DOHH2 (cell line): ENCODE results near the gene PCYT1A.
"Not testable (repeated sequence)": the region's sequence is repeated elsewhere in the genome, so short reads cannot be mapped to it uniquely, and the experiment has no call there.

Experiments
- H3F3A ChIP-seq: fragments of 200-600 bp; sonication (generic), shearing (Covaris generic); 2 replicates; pipeline ENCODE4 v1.6.0; 2016; ENCODE audit warnings: antibody characterized with exemption, mild to moderate bottlenecking; ENCODE audit not compliant: control insufficient read depth, insufficient read depth
- H3K27ac ChIP-seq: fragments of 200-600 bp; sonication (generic); 2 replicates; pipeline ENCODE4 v1.5.1; 2014; ENCODE audit warnings: low read depth, mild to moderate bottlenecking, low read length, moderate library complexity
- H3K27me3 ChIP-seq: fragments of 200-600 bp; sonication (generic); 2 replicates; pipeline ENCODE4 v1.6.1; 2014; ENCODE audit warnings: mild to moderate bottlenecking, low read length, mixed read lengths; ENCODE audit not compliant: control insufficient read depth
- H3K36me3 ChIP-seq: fragments of 200-600 bp; sonication (generic); 2 replicates; pipeline ENCODE4 v1.6.1; 2014; ENCODE audit warnings: mild to moderate bottlenecking, low read length, moderate library complexity, mixed read lengths; ENCODE audit not compliant: control insufficient read depth
- H3K4me1 ChIP-seq: fragments of 200-600 bp; sonication (generic); 2 replicates; pipeline ENCODE4 v1.6.1; 2014; ENCODE audit warnings: mild to moderate bottlenecking, low read length, mixed read lengths; ENCODE audit not compliant: control insufficient read depth
- H3K4me2 ChIP-seq: fragments of 200-600 bp; sonication (generic); 2 replicates; pipeline ENCODE4 v1.6.0; 2014; ENCODE audit warnings: mild to moderate bottlenecking, low read length, moderate library complexity
- H3K4me3 ChIP-seq: fragments of 200-600 bp; sonication (generic); 2 replicates; pipeline ENCODE4 v1.5.1; 2014; ENCODE audit warnings: mild to moderate bottlenecking, low read length, mixed read lengths
- H3K79me2 ChIP-seq: fragments of 200-600 bp; sonication (generic); 2 replicates; pipeline ENCODE4 v1.6.1; 2014; ENCODE audit warnings: mild to moderate bottlenecking, low read length, mixed read lengths; ENCODE audit not compliant: control insufficient read depth
- H3K9me2 ChIP-seq: fragments of 200-600 bp; sonication (generic); replicated peaks from 2 replicates; pipeline ENCODE4 v1.6.1; 2014; ENCODE audit warnings: mild to moderate bottlenecking, low read length, mixed read lengths; ENCODE audit not compliant: control insufficient read depth
- H3K9me3 ChIP-seq: fragments of 200-600 bp; sonication (generic); 2 replicates; pipeline ENCODE4 v1.6.1; 2014; ENCODE audit warnings: antibody characterized with exemption, low read length, mixed read lengths; ENCODE audit not compliant: control insufficient read depth, insufficient read depth
- H4K20me1 ChIP-seq: fragments of 200-600 bp; sonication (generic); 2 replicates; pipeline ENCODE4 v1.6.0; 2014; ENCODE audit warnings: low read depth, mild to moderate bottlenecking, antibody characterized with exemption, low read length, moderate library complexity; ENCODE audit not compliant: control insufficient read depth, insufficient read depth
- CTCF ChIP-seq: fragments of 200-600 bp; sonication (generic); IDR thresholded peaks from one replicate; pipeline ENCODE4 v1.5.1; 2014; ENCODE audit warnings: antibody characterized with exemption, mild to moderate bottlenecking, low read depth, low read length; ENCODE audit not compliant: poor library complexity, severe bottlenecking
- EZH2phosphoT487 ChIP-seq: fragments of 200-600 bp; sonication (generic); IDR thresholded peaks from 2 replicates; pipeline ENCODE4 v1.6.1; 2017; ENCODE audit warnings: borderline replicate concordance, mild to moderate bottlenecking, antibody characterized with exemption, low read length, moderate library complexity, mixed read lengths

Gene PCYT1A

GRCh38 chr3:196314597-196314996 lies 27.1 kb upstream of the PCYT1A start:
- Histone ChIP-seq H4K20me1 (no peaks in the 10 kb centered on the region), H3K4me1 (peaks cover 10% of the 10 kb centered on the region), H3K36me3 (peaks cover 3% of the 10 kb centered on the region), H3K9me2 (no peaks in the 10 kb centered on the region), H3K9me3 (no peaks in the 10 kb centered on the region), H3K4me3 (no peak overlapping the region), H3K4me2 (no peak overlapping the region), H3K27ac (no peak overlapping the region), H3K79me2 (peaks cover 14% of the 10 kb centered on the region), H3K27me3 (no peaks in the 10 kb centered on the region), H3F3A (peaks cover 7% of the 10 kb centered on the region)
- no peak for TF ChIP-seq CTCF
- no peak for TF ChIP-seq EZH2phosphoT487

- H4K20me1 ChIP-seq, H3K27ac ChIP-seq, H3F3A ChIP-seq, H3K4me1 ChIP-seq, H3K9me2 ChIP-seq, H3K9me3 ChIP-seq, H3K36me3 ChIP-seq, H3K4me2 ChIP-seq, H3K27me3 ChIP-seq, H3K4me3 ChIP-seq: not testable (repeated sequence)
- peaks cover 14% of the 10 kb centered on the region for H3K79me2 ChIP-seq
Observed at GRCh38 chr3:196314086-196314485, 26.6 kb upstream of the PCYT1A start.

GRCh38 chr3:196302960-196303359 lies 15.4 kb upstream of the PCYT1A start:
- not testable (repeated sequence) for H3K27ac ChIP-seq, H4K20me1 ChIP-seq, H3K4me3 ChIP-seq, H3K27me3 ChIP-seq, H3K79me2 ChIP-seq, H3K4me1 ChIP-seq, H3K9me2 ChIP-seq, H3K9me3 ChIP-seq, H3F3A ChIP-seq, H3K36me3 ChIP-seq, H3K4me2 ChIP-seq

GRCh38 chr3:196302551-196302950 lies 15.0 kb upstream of the PCYT1A start:
- not testable (repeated sequence) for H3K36me3 ChIP-seq, H3K9me2 ChIP-seq, H3K79me2 ChIP-seq, H4K20me1 ChIP-seq, H3K9me3 ChIP-seq, H3K4me3 ChIP-seq, H3K27ac ChIP-seq, H3K4me1 ChIP-seq, H3K27me3 ChIP-seq, H3K4me2 ChIP-seq, H3F3A ChIP-seq

GRCh38 chr3:196298521-196298920 lies 11.0 kb upstream of the PCYT1A start:
- H3K4me2 ChIP-seq: no peak overlapping the region
- H3K27ac ChIP-seq: no peak overlapping the region
- no peaks in the 10 kb centered on the region for H3K9me2 ChIP-seq
- no peaks in the 10 kb centered on the region for H3K9me3 ChIP-seq
- H3K79me2 ChIP-seq: no peaks in the 10 kb centered on the region
- H3K36me3 ChIP-seq: peaks cover 3% of the 10 kb centered on the region; the same call in 1 of the 2 replicates
- no peak for TF ChIP-seq EZH2phosphoT487
- no peak for TF ChIP-seq CTCF
- no peaks in the 10 kb centered on the region for H4K20me1 ChIP-seq
- H3K27me3 ChIP-seq: no peaks in the 10 kb centered on the region
- no peaks in the 10 kb centered on the region for H3K4me1 ChIP-seq
- no peak overlapping the region for H3K4me3 ChIP-seq
- no peaks in the 10 kb centered on the region for H3F3A ChIP-seq
